Measurements from ENCODE around the gene COMMD3. TPM values are rescaled to one million over a fixed set of nuclear protein-coding genes. Genes with fewer than 3 reads are reported as not detected.

The COMMD3 gene
- total and polyA plus RNA-seq, 2 of the 4 experiments (the other 2 are of a cell fraction): 30.8 to 44.8 TPM

DNA sequence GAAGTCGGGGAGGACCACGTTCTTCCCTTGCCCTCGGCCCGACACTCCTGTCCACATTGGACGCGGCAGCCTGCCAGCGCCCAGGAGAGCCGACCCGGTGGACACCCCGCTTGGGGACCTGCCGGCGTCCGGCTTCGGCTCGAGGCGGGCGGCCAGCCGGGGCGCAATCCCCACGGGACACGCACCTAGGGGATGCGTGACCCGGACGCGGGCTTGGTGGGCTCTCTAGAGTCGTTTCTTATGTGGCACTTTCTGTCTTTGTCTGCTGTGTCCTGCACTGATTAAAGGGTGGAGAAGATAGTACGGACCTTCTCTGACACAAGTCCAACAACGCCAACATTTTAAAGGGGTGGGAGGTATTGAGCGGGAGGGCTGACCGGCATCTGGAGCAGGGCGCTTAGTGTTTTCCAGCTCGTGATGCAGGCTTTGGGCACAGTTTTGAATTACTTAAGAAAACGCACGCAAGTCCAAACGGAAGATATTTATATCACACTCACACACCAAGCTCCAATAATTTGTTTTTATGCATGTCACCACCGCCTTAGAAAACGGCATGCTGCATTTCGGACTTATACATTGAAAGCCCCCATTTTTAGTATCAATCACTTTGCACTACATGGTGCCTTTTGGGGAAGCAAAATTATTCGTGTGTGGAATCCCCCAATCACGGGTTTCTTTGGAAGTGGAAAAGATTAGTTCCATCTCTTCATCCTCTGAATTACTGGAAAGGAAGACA, 25.2 kb downstream of the COMMD3 start (continued):
- no peak for TF ChIP-seq FOS (IDR thresholded peaks at IDR 0.05; ENCODE audit: low read depth, low read length)

DNA sequence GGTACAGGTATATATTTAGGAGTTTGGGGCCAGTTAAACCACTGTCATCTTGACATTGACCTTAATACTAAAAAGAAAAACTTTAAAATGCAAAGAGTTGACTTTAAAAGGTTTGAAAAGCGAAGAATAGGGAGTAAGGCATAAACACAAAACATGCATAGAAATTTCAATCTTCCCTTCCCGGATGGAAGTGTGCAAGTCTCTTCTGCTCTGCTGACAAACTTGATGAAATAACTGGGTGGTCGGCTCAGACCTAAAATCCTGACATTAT, 25.7 kb downstream of the COMMD3 start:
- Histone ChIP-seq H4K5ac (ENCODE audit: low read depth, low read length) (no peak overlapping the region), H3K27me3 (ENCODE audit: control insufficient read depth, insufficient read depth, low read length) (peaks cover 63% of the 10 kb centered on the region), H2AK9ac (replicated peaks; ENCODE audit: low read depth, low read length, poor library complexity) (no peak overlapping the region), H2BK120ac (ENCODE audit: low read depth, low read length) (no peak overlapping the region), H3K23ac (ENCODE audit: low read depth, low read length) (no peak overlapping the region), H3K4me1 (ENCODE audit: control insufficient read depth, insufficient read depth, low read length) (no peaks in the 10 kb centered on the region), H3K9me3 (ENCODE audit: control insufficient read depth, insufficient read depth, low read length) (peaks cover 17% of the 10 kb centered on the region), H3K79me1 (ENCODE audit: low read depth in 1 of 2, low read length in 2 of 2) (no peaks in the 10 kb centered on the region), H3K4ac (ENCODE audit: low read depth, low read length) (no peak overlapping the region), H3K18ac (ENCODE audit: low read depth, low read length) (no peak overlapping the region), H4K8ac (ENCODE audit: low read depth in 2 of 2, low read length in 2 of 2) (no peak overlapping the region), H3K14ac (replicated peaks; ENCODE audit: low read depth, low read length) (no peak overlapping the region), H3K9me1 (ENCODE audit: insufficient read depth, low read length) (no peaks in the 10 kb centered on the region), H2AK5ac (ENCODE audit: low read depth, low read length) (no peak overlapping the region), H3K56ac (ENCODE audit: extremely low read depth, insufficient read depth, low read length) (no peak overlapping the region), H3K9ac (ENCODE audit: low read depth, low read length) (no peak overlapping the region), H2BK5ac (ENCODE audit: low read depth, low read length, poor library complexity, severe bottlenecking) (no peak overlapping the region), H2AFZ (replicated peaks; ENCODE audit: low read length, poor library complexity) (no peak overlapping the region), H4K91ac (ENCODE audit: insufficient read depth, low read depth, low read length) (no peak overlapping the region), H2BK15ac (ENCODE audit: low read depth, low read length) (no peak overlapping the region), H3K4me3 (ENCODE audit: insufficient read depth, low read depth, low read length) (no peak overlapping the region), H4K20me1 (ENCODE audit: insufficient read depth, low read length) (no peaks in the 10 kb centered on the region), H2BK20ac (ENCODE audit: low read depth, low read length) (no peak overlapping the region), H3K36me3 (ENCODE audit: control insufficient read depth, insufficient read depth, low read length) (no peaks in the 10 kb centered on the region), H3K4me2 (ENCODE audit: low read depth, low read length) (no peak overlapping the region), H3K27ac (ENCODE audit: insufficient read depth, low read length) (no peak overlapping the region)
- dilution Hi-C loops (cut with HindIII; ENCODE audit: low sequenced_read_pairs, unreplicated experiment) (no loop called here), intact Hi-C loops (cut with micrococcal nuclease) (loop anchor here (2.0 to 5.0 kb wide), 3 partner anchors 95 to 645 kb away; partner anchors contain the start of gene PIP4K2A), in situ Hi-C loops (cut with MboI; ENCODE audit: low sequenced_read_pairs) (no loop called here)
- ChIA-PET CTCF (no interaction called here), POLR2A (ENCODE audit: unreplicated experiment) (no interaction called here)
- ATAC-seq (ENCODE audit: low read depth): no peak
- no CpG with 5 or more reads among the region's 3 CpGs for whole genome bisulfite sequencing, 2 experiments (ENCODE audit: extremely low coverage in 2 of 2, insufficient read length in 1 of 2)
- no TSS peak for BruUV-seq (replicated peaks)
- DNase-seq: no peak
- TF ChIP-seq, protein P1, sequence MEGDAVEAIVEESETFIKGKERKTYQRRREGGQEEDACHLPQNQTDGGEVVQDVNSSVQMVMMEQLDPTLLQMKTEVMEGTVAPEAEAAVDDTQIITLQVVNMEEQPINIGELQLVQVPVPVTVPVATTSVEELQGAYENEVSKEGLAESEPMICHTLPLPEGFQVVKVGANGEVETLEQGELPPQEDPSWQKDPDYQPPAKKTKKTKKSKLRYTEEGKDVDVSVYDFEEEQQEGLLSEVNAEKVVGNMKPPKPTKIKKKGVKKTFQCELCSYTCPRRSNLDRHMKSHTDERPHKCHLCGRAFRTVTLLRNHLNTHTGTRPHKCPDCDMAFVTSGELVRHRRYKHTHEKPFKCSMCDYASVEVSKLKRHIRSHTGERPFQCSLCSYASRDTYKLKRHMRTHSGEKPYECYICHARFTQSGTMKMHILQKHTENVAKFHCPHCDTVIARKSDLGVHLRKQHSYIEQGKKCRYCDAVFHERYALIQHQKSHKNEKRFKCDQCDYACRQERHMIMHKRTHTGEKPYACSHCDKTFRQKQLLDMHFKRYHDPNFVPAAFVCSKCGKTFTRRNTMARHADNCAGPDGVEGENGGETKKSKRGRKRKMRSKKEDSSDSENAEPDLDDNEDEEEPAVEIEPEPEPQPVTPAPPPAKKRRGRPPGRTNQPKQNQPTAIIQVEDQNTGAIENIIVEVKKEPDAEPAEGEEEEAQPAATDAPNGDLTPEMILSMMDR (conservative IDR thresholded peaks at IDR 0.05; ENCODE audit: low read depth, low read length): no peak
- no peak for TF ChIP-seq RCOR1 (IDR thresholded peaks at IDR 0.05; ENCODE audit: insufficient replicate concordance, low read length)
- TF ChIP-seq MAZ (IDR thresholded peaks at IDR 0.05; ENCODE audit: borderline replicate concordance, low read depth, low read length): no peak
- TF ChIP-seq MAFK (IDR thresholded peaks at IDR 0.05; ENCODE audit: low read depth, low read length): no peak
- TF ChIP-seq ELK1 (IDR thresholded peaks at IDR 0.05; ENCODE audit: borderline replicate concordance, low read depth, low read length): no peak
- no peak for TF ChIP-seq FOS (IDR thresholded peaks at IDR 0.05; ENCODE audit: low read depth, low read length)
- TF ChIP-seq BHLHE40 (IDR thresholded peaks at IDR 0.05; ENCODE audit: low read depth, low read length): no peak
- TF ChIP-seq MXI1 (IDR thresholded peaks at IDR 0.05; ENCODE audit: borderline replicate concordance, low read depth, low read length): no peak
- TF ChIP-seq CHD1 (IDR thresholded peaks at IDR 0.05; ENCODE audit: low read depth, low read length): no peak
- TF ChIP-seq RAD21 (IDR thresholded peaks at IDR 0.05; ENCODE audit: low read length): no peak
- no peak for TF ChIP-seq CEBPB (IDR thresholded peaks at IDR 0.05; ENCODE audit: low read depth, low read length)
- no peak for TF ChIP-seq SMC3 (IDR thresholded peaks at IDR 0.05; ENCODE audit: low read depth, low read length)
- TF ChIP-seq USF2 (IDR thresholded peaks at IDR 0.05; ENCODE audit: low read depth, low read length): no peak
- no peak for TF ChIP-seq POLR2A (IDR thresholded peaks at IDR 0.05; ENCODE audit: low read depth, low read length)
